HCT116 (cell line): ENCODE measurements around the gene BRIP1. TPM values are rescaled to one million over a fixed set of nuclear protein-coding genes. Genes with fewer than 3 reads are reported as not detected.

Source experiments
- ATAC-seq: fragments of 200-7000 bp; cut with Tn5 transposase; 2 replicates; pipeline ENCODE4 v1.9.1; 2020; ENCODE audit warnings: mild to moderate bottlenecking, moderate library complexity
- BruUV-seq: library from RNA; stranded (reverse); fragments of 400-500 nt; replicated peaks from 2 replicates; lab custom pipeline; 2021; lab: Mats Ljungman, UMichigan
- CTCF ChIA-PET: fragments of 300-600 bp; sonication (Branson Sonifier 250); formaldehyde crosslinking; loops from one replicate; lab custom pipeline; 2021; ENCODE audit warnings: antibody characterized with exemption; lab: Charles Lee
- POLR2A ChIA-PET: fragments of 300-600, 350-600 bp; sonication (Branson Sonifier 250); formaldehyde crosslinking; loops from one replicate; lab custom pipeline; 2021; ENCODE audit warnings: antibody characterized with exemption; lab: Charles Lee
- RAD21 ChIA-PET, 2 experiments: fragments of 300-600 bp; sonication (Branson Sonifier 250); formaldehyde crosslinking; loops; one replicate each; lab custom pipeline; 2023; ENCODE audit warnings: low total read pairs in 2 of 2; ENCODE audit not compliant: uncharacterized antibody in 2 of 2, unreplicated experiment in 2 of 2, low non-redundant PET in 1 of 2; lab: Charles Lee
- DNase-seq: peaks from one replicate; pipeline ENCODE4 v3.0.0-alpha.2; 2010; ENCODE audit warnings: low read depth, low spot score
- H2AFZ ChIP-seq: fragments of 200-600 bp; shearing (Covaris generic), sonication (generic); 2 replicates; pipeline ENCODE4 v1.6.1; 2017; ENCODE audit warnings: low read depth, mixed run types, mixed read lengths, antibody characterized with exemption, low read length; ENCODE audit not compliant: poor library complexity, severe bottlenecking
- H3K27ac ChIP-seq: 2 replicates; pipeline ENCODE4 v1.5.1; 2012; ENCODE audit warnings: low read depth, low read length
- H3K27me3 ChIP-seq: fragments of 200-600 bp; sonication (generic); 2 replicates; pipeline ENCODE4 v1.6.1; 2016; ENCODE audit warnings: mixed run types, low read length, mixed read lengths; ENCODE audit not compliant: insufficient read depth
- H3K36me3 ChIP-seq, 2 experiments: fragments of 200-500 bp in 1 of 2; fragments of 200-600 bp in 1 of 2; sonication (Bioruptor generic) in 1 of 2; sonication (generic) in 1 of 2; 2 replicates each; pipeline versions ENCODE4 v1.5.1 to v1.6.1; 2014 to 2016; ENCODE audit warnings: low read length in 2 of 2, inconsistent platforms in 1 of 2, mixed read lengths in 1 of 2, mixed run types in 1 of 2; ENCODE audit not compliant: insufficient read depth in 2 of 2, control insufficient read depth in 1 of 2
- H3K4me1 ChIP-seq, 2 experiments: fragments of 200-600 bp in 1 of 2; sonication (generic) in 1 of 2; 2 replicates each; pipeline versions ENCODE4 v1.5.1 to v1.6.1; 2012 to 2017; ENCODE audit warnings: low read length in 2 of 2, inconsistent platforms in 1 of 2, mild to moderate bottlenecking in 1 of 2, mixed read lengths in 1 of 2, mixed run types in 1 of 2, moderate library complexity in 1 of 2; ENCODE audit not compliant: insufficient read depth in 2 of 2, control insufficient read depth in 1 of 2
- H3K4me2 ChIP-seq: fragments of 200-600 bp; sonication (generic); 2 replicates; pipeline ENCODE4 v1.6.1; 2017; ENCODE audit warnings: mixed run types, low read length, mixed read lengths
- H3K4me3 ChIP-seq, 2 experiments: fragments of 200-600 bp in 1 of 2; sonication (generic) in 1 of 2; replicated peaks in 1 of 2; 2 replicates each; pipeline ENCODE4 v1.5.1; 2011 to 2016; ENCODE audit warnings: low read length in 2 of 2, control low read depth in 1 of 2, low read depth in 1 of 2, mild to moderate bottlenecking in 1 of 2, mixed read lengths in 1 of 2, mixed run types in 1 of 2
- H3K79me2 ChIP-seq: fragments of 200-600 bp; sonication (generic); 2 replicates; pipeline ENCODE4 v1.6.1; 2017; ENCODE audit warnings: mild to moderate bottlenecking, mixed run types, low read length, moderate library complexity, mixed read lengths; ENCODE audit not compliant: insufficient read depth
- H3K9ac ChIP-seq: fragments of 200-600 bp; sonication (generic); 2 replicates; pipeline ENCODE4 v1.6.1; 2016; ENCODE audit warnings: low read length, mixed read lengths
- H3K9me2 ChIP-seq: fragments of 200-600 bp; sonication (generic), shearing (Covaris generic); 2 replicates; pipeline ENCODE4 v1.6.1; 2017; ENCODE audit warnings: mixed run types, mild to moderate bottlenecking, moderate library complexity; ENCODE audit not compliant: insufficient read depth
- H3K9me3 ChIP-seq, 2 experiments: fragments of 200-500 bp in 1 of 2; fragments of 200-600 bp in 1 of 2; sonication (Bioruptor generic) in 1 of 2; sonication (generic) in 1 of 2; 2 replicates each; pipeline ENCODE4 v1.6.1; 2014 to 2017; ENCODE audit warnings: low read length in 2 of 2, mixed read lengths in 2 of 2, inconsistent platforms in 1 of 2, low read depth in 1 of 2, mild to moderate bottlenecking in 1 of 2, mixed run types in 1 of 2, moderate library complexity in 1 of 2; ENCODE audit not compliant: control insufficient read depth in 1 of 2, insufficient read depth in 1 of 2
- H4K20me1 ChIP-seq: fragments of 200-600 bp; sonication (generic), shearing (Covaris generic); 2 replicates; pipeline ENCODE4 v1.6.1; 2017; ENCODE audit warnings: mixed run types, mild to moderate bottlenecking, moderate library complexity; ENCODE audit not compliant: insufficient read depth
- MAX ChIP-seq: IDR thresholded peaks from 2 replicates; pipeline ENCODE4 v1.6.1; 2012
- POLR2A ChIP-seq: IDR thresholded peaks from 2 replicates; pipeline ENCODE4 v1.7.0; 2011; ENCODE audit warnings: borderline replicate concordance; ENCODE audit not compliant: insufficient read depth, insufficient read length; ENCODE audit errors: extremely low read depth
- REST ChIP-seq: IDR thresholded peaks from 2 replicates; pipeline ENCODE4 v1.6.1; 2012; ENCODE audit warnings: low read depth
- ZBTB33 ChIP-seq: IDR thresholded peaks from 2 replicates; pipeline ENCODE4 v1.6.1; 2011; ENCODE audit warnings: mild to moderate bottlenecking, low read length, moderate library complexity; ENCODE audit not compliant: insufficient replicate concordance; ENCODE audit errors: extremely low read depth
- ZFX ChIP-seq: fragments of 450-650 bp; IDR thresholded peaks from 2 replicates; pipeline ENCODE4 v1.6.1; 2017
- ZNF274 ChIP-seq: fragments of 200-500 bp; sonication (Bioruptor generic); IDR thresholded peaks from 2 replicates; pipeline ENCODE4 v1.6.1; 2014; ENCODE audit warnings: mild to moderate bottlenecking, low read depth, low read length, inconsistent platforms
- intact Hi-C: fragments of 100-400 bp; cut with micrococcal nuclease; formaldehyde crosslinking; loops from 2 replicates; pipeline ENCODE4 v1.10.0; 2022
- total RNA-seq: library from RNA; stranded (reverse); gene quantifications from one replicate; pipeline ENCODE4 v1.2.1, GENCODE V29; 2021; ENCODE audit not compliant: unreplicated experiment

The BRIP1 gene
- total RNA-seq, 1 experiment from 2014 or later, result 22.2 TPM

GRCh38 chr17:61849674-61850073 lies 13.7 kb downstream of the BRIP1 start:
- H3K36me3 ChIP-seq, result peaks cover 9 to 21% of the 10 kb centered on the region in 2 experiments; a peak in 3 of 4 replicates
- H3K9me2 ChIP-seq, result no peaks in the 10 kb centered on the region
- H4K20me1 ChIP-seq, result no peaks in the 10 kb centered on the region
- intact Hi-C loops, result no loop called here
- H3K79me2 ChIP-seq, result peaks cover 10% of the 10 kb centered on the region
- no peak for DNase-seq
- CTCF ChIA-PET, result no interaction called here
- TF ChIP-seq ZFX (no peak), POLR2A (no peak), REST (no peak), MAX (no peak), ZNF274 (no peak), ZBTB33 (no peak)
- H3K4me1 ChIP-seq, result no peaks in the 10 kb centered on the region
- ATAC-seq, result no peak
- H2AFZ ChIP-seq, result no peak overlapping the region
- RAD21 ChIA-PET, result no interaction called here
- no peaks in the 10 kb centered on the region for H3K27me3 ChIP-seq
- H3K4me3 ChIP-seq, result no peak overlapping the region
- H3K9ac ChIP-seq, result no peak overlapping the region
- no TSS peak for BruUV-seq
- no peak overlapping the region for H3K27ac ChIP-seq
- no peak overlapping the region for H3K4me2 ChIP-seq
- POLR2A ChIA-PET, result no interaction called here
- no peaks in the 10 kb centered on the region for H3K9me3 ChIP-seq
